Endothelial cell of umbilical vein (primary cell): ENCODE data around the gene MAPKAP1. TPM values are rescaled to one million over a fixed set of nuclear protein-coding genes. Genes with fewer than 3 reads are reported as not detected.

Experiments
- BruUV-seq: library from RNA; stranded (reverse); fragments of 400-500 nt; replicated peaks from 2 replicates; lab custom pipeline; 2021; lab: Mats Ljungman, UMichigan
- CTCF ChIA-PET: fragments of 300-600, 350-600 bp; sonication (Branson Sonifier 250); formaldehyde crosslinking; loops from one replicate; lab custom pipeline; 2021; ENCODE audit warnings: antibody characterized with exemption, inconsistent platforms; lab: Charles Lee
- POLR2A ChIA-PET: fragments of 300-600, 350-600 bp; sonication (Branson Sonifier 250); formaldehyde crosslinking; loops from one replicate; lab custom pipeline; 2021; ENCODE audit warnings: antibody characterized with exemption, inconsistent platforms; lab: Charles Lee
- DNase-seq: peaks from one replicate; pipeline ENCODE4 v3.0.0-alpha.2; 2011; ENCODE audit warnings: low read depth, low spot score
- FAIRE-seq: peaks from 2 replicates; lab custom pipeline; 2011; peaks lifted over from hg19 to GRCh38; lab: Jason Lieb, UNC
- H2AFZ ChIP-seq: 2 replicates; pipeline ENCODE4 v1.6.0; 2012; ENCODE audit warnings: low read depth, low read length, control low read depth, inconsistent platforms
- H3K27ac ChIP-seq: 2 replicates; pipeline ENCODE4 v1.5.1; 2011; ENCODE audit warnings: low read depth, mild to moderate bottlenecking, control low read depth, low read length, moderate library complexity; ENCODE audit not compliant: insufficient read depth
- H3K27me3 ChIP-seq, 2 experiments: 2 replicates each; pipeline versions ENCODE4 v1.6.0 to v1.6.1; 2011; ENCODE audit warnings: low read length in 2 of 2, mixed read lengths in 1 of 2; ENCODE audit not compliant: control insufficient read depth in 2 of 2, insufficient read depth in 2 of 2
- H3K36me3 ChIP-seq, 2 experiments: 2 replicates in 1 of 2; 3 replicates in 1 of 2; pipeline ENCODE4 v1.5.1; 2011; ENCODE audit warnings: low read length in 2 of 2, mild to moderate bottlenecking in 1 of 2, moderate library complexity in 1 of 2; ENCODE audit not compliant: control insufficient read depth in 2 of 2, insufficient read depth in 2 of 2; ENCODE audit errors: extremely low read depth in 1 of 2
- H3K4me1 ChIP-seq: 3 replicates; pipeline ENCODE4 v1.5.1; 2011; ENCODE audit warnings: mild to moderate bottlenecking, low read length; ENCODE audit not compliant: control insufficient read depth, insufficient read depth; ENCODE audit errors: extremely low read depth
- H3K4me2 ChIP-seq: 2 replicates; pipeline ENCODE4 v1.6.1; 2011; ENCODE audit warnings: low read length, control low read depth, mixed read lengths; ENCODE audit not compliant: insufficient read depth
- H3K4me3 ChIP-seq, 3 experiments: fragments of 200-600 bp in 1 of 3; sonication (generic), shearing (Covaris generic) in 1 of 3; replicated peaks in 1 of 3; 2 replicates each; pipeline ENCODE4 v1.5.1; 2011 to 2016; ENCODE audit warnings: control low read depth in 3 of 3, low read length in 3 of 3, mild to moderate bottlenecking in 2 of 3, inconsistent platforms in 1 of 3, low read depth in 1 of 3, moderate library complexity in 1 of 3; ENCODE audit not compliant: insufficient read depth in 1 of 3
- H3K79me2 ChIP-seq: 2 replicates; pipeline ENCODE4 v1.6.0; 2012; ENCODE audit warnings: low read length, inconsistent platforms; ENCODE audit not compliant: control insufficient read depth, insufficient read depth
- H3K9ac ChIP-seq: replicated peaks from 2 replicates; pipeline ENCODE3; 2011; ENCODE audit warnings: low read length, control low read depth; ENCODE audit not compliant: insufficient read depth; ENCODE audit errors: extremely low read depth
- H3K9me1 ChIP-seq: replicated peaks from 3 replicates; pipeline ENCODE4 v1.6.0; 2011; ENCODE audit warnings: mild to moderate bottlenecking, low read length; ENCODE audit not compliant: control insufficient read depth, insufficient read depth; ENCODE audit errors: extremely low read depth
- H3K9me3 ChIP-seq: replicated peaks from 2 replicates; pipeline ENCODE4 v1.5.1; 2012; ENCODE audit warnings: low read length, inconsistent platforms; ENCODE audit not compliant: control insufficient read depth, insufficient read depth
- H4K20me1 ChIP-seq: replicated peaks from 2 replicates; pipeline ENCODE3; 2011; ENCODE audit warnings: mild to moderate bottlenecking, low read length; ENCODE audit not compliant: control insufficient read depth, insufficient read depth; ENCODE audit errors: extremely low read depth
- EZH2 ChIP-seq: IDR thresholded peaks from 2 replicates; pipeline ENCODE4 v1.6.1; 2012; ENCODE audit warnings: borderline replicate concordance, low read depth, mild to moderate bottlenecking, moderate library complexity, low read length, inconsistent platforms; ENCODE audit not compliant: severe bottlenecking
- FOS ChIP-seq: IDR thresholded peaks from 2 replicates; pipeline ENCODE4 v1.6.1; 2011; ENCODE audit warnings: mild to moderate bottlenecking, low read length, moderate library complexity, borderline replicate concordance; ENCODE audit not compliant: insufficient read depth
- GATA2 ChIP-seq: IDR thresholded peaks from 2 replicates; pipeline ENCODE4 v1.7.0; 2011; ENCODE audit warnings: low read depth, mild to moderate bottlenecking, moderate library complexity, mixed read lengths, low read length; ENCODE audit not compliant: insufficient read length, insufficient read depth
- JUN ChIP-seq: IDR thresholded peaks from 2 replicates; pipeline ENCODE4 v1.6.1; 2011; ENCODE audit warnings: borderline replicate concordance, low read depth; ENCODE audit not compliant: insufficient read length, insufficient read depth
- MAX ChIP-seq: IDR thresholded peaks from 2 replicates; pipeline ENCODE4 v1.6.1; 2011; ENCODE audit not compliant: insufficient read depth, insufficient read length
- MYC ChIP-seq: IDR thresholded peaks from one replicate; pipeline ENCODE4 v1.6.1; 2011; ENCODE audit warnings: mild to moderate bottlenecking, low read depth, low read length
- POLR2A ChIP-seq: IDR thresholded peaks from 2 replicates; pipeline ENCODE4 v1.6.1; 2012; ENCODE audit warnings: low read depth, mild to moderate bottlenecking, control low read depth, low read length
- POLR2AphosphoS5 ChIP-seq: IDR thresholded peaks from 2 replicates; pipeline ENCODE4 v1.6.1; 2012; ENCODE audit warnings: low read depth, mild to moderate bottlenecking, control low read depth, low read length, moderate library complexity; ENCODE audit not compliant: insufficient read depth
- dilution Hi-C: fragments of 300-500 bp; cut with MboI; formaldehyde crosslinking; loops from one replicate; pipeline ENCODE4 v1.15.0; 2019; ENCODE audit warnings: low sequenced_read_pairs; ENCODE audit not compliant: extremely low pct_ligation_motif_present
- intact Hi-C: fragments of 100-400 bp; cut with micrococcal nuclease; formaldehyde crosslinking; loops from one replicate; pipeline ENCODE4 v1.10.0; 2022
- polyA plus RNA-seq, 4 experiments: library from polyadenylated mRNA; depleted of rRNA in 3 of 4; stranded (reverse) in 3 of 4; unstranded in 1 of 4; fragments of >200 nt; gene quantifications; 2 replicates each; pipeline versions ENCODE4 v1.2.1 to v1.2.3, GENCODE V29; 2011 to 2012; ENCODE audit warnings: missing spikeins in 1 of 4
- total RNA-seq: library from RNA; stranded (reverse); gene quantifications from 2 replicates; pipeline ENCODE4 v1.2.3, GENCODE V29; 2021
- TF ChIP-seq, protein P1 (sequence below), 2 donors: IDR thresholded peaks; 1 replicate in 1 of 2; 2 replicates in 1 of 2; pipeline ENCODE4 v1.5.1; 2011; ENCODE audit warnings: low read length in 2 of 2, mild to moderate bottlenecking in 2 of 2, moderate library complexity in 2 of 2, control low read depth in 1 of 2, inconsistent platforms in 1 of 2, low read depth in 1 of 2; ENCODE audit not compliant: insufficient read depth in 1 of 2; ENCODE audit errors: extremely low read depth in 1 of 2

The MAPKAP1 gene
- total and polyA plus RNA-seq, 2 donors (not counting 3 experiments of a cell fraction or from before 2014, with no cell fraction given): 61.9 to 99.1 TPM

DNA sequence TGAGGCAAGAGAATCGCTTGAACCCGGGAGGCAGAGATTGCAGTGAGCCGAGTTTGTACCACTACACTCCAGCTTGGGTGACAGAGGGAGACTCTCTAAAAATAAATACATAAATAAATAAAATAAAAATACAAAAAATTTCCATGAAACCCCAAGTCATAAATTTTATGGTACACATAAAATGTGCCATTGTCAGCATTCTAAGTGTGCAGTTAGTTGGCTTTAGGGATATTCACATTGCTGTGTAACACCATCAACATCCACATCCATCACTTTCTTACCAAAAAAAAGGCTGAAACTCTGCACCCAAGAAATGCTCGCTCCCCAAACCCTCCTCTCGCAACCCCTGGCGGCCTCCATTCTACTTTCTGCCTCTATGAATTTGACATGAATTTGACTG is 310.2 kb downstream of the MAPKAP1 start:
- no TSS peak for BruUV-seq

More for the DNA sequence above, 310.2 kb downstream of the MAPKAP1 start:
- H3K79me2 ChIP-seq: no peaks in the 10 kb centered on the region
- DNase-seq: no peak
- CTCF ChIA-PET: interaction anchor here (0.6 kb wide), 1 partner anchor 19 kb away, joined by 3 read pairs; no protein-coding TSS in a partner anchor
- dilution Hi-C loops: no loop called here
- H4K20me1 ChIP-seq: no peaks in the 10 kb centered on the region
- no peak overlapping the region for H3K27ac ChIP-seq
- TF ChIP-seq POLR2AphosphoS5 (no peak), GATA2 (no peak), POLR2A (no peak), EZH2 (no peak), JUN (no peak), MYC (no peak), MAX (no peak), FOS (no peak)
- TF ChIP-seq, protein P1, sequence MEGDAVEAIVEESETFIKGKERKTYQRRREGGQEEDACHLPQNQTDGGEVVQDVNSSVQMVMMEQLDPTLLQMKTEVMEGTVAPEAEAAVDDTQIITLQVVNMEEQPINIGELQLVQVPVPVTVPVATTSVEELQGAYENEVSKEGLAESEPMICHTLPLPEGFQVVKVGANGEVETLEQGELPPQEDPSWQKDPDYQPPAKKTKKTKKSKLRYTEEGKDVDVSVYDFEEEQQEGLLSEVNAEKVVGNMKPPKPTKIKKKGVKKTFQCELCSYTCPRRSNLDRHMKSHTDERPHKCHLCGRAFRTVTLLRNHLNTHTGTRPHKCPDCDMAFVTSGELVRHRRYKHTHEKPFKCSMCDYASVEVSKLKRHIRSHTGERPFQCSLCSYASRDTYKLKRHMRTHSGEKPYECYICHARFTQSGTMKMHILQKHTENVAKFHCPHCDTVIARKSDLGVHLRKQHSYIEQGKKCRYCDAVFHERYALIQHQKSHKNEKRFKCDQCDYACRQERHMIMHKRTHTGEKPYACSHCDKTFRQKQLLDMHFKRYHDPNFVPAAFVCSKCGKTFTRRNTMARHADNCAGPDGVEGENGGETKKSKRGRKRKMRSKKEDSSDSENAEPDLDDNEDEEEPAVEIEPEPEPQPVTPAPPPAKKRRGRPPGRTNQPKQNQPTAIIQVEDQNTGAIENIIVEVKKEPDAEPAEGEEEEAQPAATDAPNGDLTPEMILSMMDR (IDR thresholded peaks at IDR 0.05; ENCODE audit: extremely low read depth in 1 of 2, insufficient read depth in 1 of 2, low read depth in 1 of 2, low read length in 2 of 2): no peak
- H3K27me3 ChIP-seq: no peaks in the 10 kb centered on the region
- intact Hi-C loops: no loop called here
- no peak overlapping the region for H3K4me2 ChIP-seq
- no peak overlapping the region for H2AFZ ChIP-seq
- no peaks in the 10 kb centered on the region for H3K9me3 ChIP-seq
- H3K4me3 ChIP-seq: no peak overlapping the region
- H3K9me1 ChIP-seq: no peaks in the 10 kb centered on the region
- no peaks in the 10 kb centered on the region for H3K36me3 ChIP-seq
- no peak for FAIRE-seq
- no peak overlapping the region for H3K9ac ChIP-seq
- POLR2A ChIA-PET: no interaction called here
- no peaks in the 10 kb centered on the region for H3K4me1 ChIP-seq
